Bronchial epithelial cell (primary cell): ENCODE data around the gene COA8. TPM values are rescaled to one million over a fixed set of nuclear protein-coding genes. Genes with fewer than 3 reads are reported as not detected.
"Not testable (repeated sequence)": the region's sequence is repeated elsewhere in the genome, so short reads cannot be mapped to it uniquely, and the experiment has no call there.

Experiments used
- DNase-seq: peaks from one replicate; pipeline ENCODE4 v3.0.0-alpha.2; 2010; ENCODE audit warnings: low read depth
- FAIRE-seq: peaks from 2 replicates; lab custom pipeline; 2011; peaks lifted over from hg19 to GRCh38; lab: Jason Lieb, UNC
- H3K27me3 ChIP-seq: 2 replicates; pipeline ENCODE4 v1.5.1; 2011; ENCODE audit warnings: low read length; ENCODE audit not compliant: control insufficient read depth, insufficient read depth
- H3K36me3 ChIP-seq: 2 replicates; pipeline ENCODE4 v1.5.1; 2011; ENCODE audit warnings: low read length; ENCODE audit not compliant: control insufficient read depth, insufficient read depth
- H3K4me3 ChIP-seq: 2 replicates; pipeline ENCODE4 v1.5.1; 2011; ENCODE audit warnings: mild to moderate bottlenecking, low read depth, low read length, control low read depth
- total RNA-seq: library from RNA; depleted of rRNA; stranded (reverse); fragments of >200 nt; gene quantifications from 2 replicates; pipeline ENCODE4 v1.2.1, GENCODE V29; 2014
- TF ChIP-seq, protein P1 (sequence below): IDR thresholded peaks from 2 replicates; pipeline ENCODE4 v1.5.1; 2011; ENCODE audit warnings: mild to moderate bottlenecking, moderate library complexity, low read length, control low read depth, inconsistent platforms; ENCODE audit not compliant: insufficient read depth, severe bottlenecking

COA8 gene
- total RNA-seq, 1 donor from 2014 or later, result 17.4 TPM

GRCh38 chr14:103606963-103607668 lies 44.4 kb downstream of the COA8 start:
- H3K27me3 ChIP-seq, result no peaks in the 10 kb centered on the region
- FAIRE-seq (no peak), DNase-seq (peak; percentile 10)
- TF ChIP-seq, protein P1, sequence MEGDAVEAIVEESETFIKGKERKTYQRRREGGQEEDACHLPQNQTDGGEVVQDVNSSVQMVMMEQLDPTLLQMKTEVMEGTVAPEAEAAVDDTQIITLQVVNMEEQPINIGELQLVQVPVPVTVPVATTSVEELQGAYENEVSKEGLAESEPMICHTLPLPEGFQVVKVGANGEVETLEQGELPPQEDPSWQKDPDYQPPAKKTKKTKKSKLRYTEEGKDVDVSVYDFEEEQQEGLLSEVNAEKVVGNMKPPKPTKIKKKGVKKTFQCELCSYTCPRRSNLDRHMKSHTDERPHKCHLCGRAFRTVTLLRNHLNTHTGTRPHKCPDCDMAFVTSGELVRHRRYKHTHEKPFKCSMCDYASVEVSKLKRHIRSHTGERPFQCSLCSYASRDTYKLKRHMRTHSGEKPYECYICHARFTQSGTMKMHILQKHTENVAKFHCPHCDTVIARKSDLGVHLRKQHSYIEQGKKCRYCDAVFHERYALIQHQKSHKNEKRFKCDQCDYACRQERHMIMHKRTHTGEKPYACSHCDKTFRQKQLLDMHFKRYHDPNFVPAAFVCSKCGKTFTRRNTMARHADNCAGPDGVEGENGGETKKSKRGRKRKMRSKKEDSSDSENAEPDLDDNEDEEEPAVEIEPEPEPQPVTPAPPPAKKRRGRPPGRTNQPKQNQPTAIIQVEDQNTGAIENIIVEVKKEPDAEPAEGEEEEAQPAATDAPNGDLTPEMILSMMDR, result no peak
- no peak overlapping the region for H3K4me3 ChIP-seq
- H3K36me3 ChIP-seq, result no peaks in the 10 kb centered on the region

DNA sequence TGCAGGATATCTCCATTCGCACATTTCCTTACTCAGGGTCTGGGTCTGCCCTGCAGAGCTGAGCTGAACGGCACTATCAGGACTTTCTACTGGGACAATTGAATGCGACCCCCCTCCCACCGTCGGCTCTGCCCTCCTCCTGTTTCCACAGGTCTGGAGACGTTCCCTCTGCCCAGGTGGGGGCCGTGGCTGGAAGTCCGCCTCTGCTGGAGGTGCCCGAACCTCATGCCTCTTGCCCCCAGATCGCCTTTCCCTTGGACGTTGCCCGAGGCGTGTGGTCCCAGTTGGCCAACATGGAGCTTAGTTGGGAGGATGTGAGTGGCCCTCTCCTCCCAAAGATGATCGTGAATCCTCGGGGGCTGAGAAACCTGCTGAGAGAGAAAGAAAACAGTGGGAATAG lies 45.1 kb downstream of the COA8 start:
- no peaks in the 10 kb centered on the region for H3K36me3 ChIP-seq
- no peaks in the 10 kb centered on the region for H3K27me3 ChIP-seq
- DNase-seq, result no peak
- no peak overlapping the region for H3K4me3 ChIP-seq
- FAIRE-seq, result no peak
- TF ChIP-seq, protein P1, result no peak

DNA sequence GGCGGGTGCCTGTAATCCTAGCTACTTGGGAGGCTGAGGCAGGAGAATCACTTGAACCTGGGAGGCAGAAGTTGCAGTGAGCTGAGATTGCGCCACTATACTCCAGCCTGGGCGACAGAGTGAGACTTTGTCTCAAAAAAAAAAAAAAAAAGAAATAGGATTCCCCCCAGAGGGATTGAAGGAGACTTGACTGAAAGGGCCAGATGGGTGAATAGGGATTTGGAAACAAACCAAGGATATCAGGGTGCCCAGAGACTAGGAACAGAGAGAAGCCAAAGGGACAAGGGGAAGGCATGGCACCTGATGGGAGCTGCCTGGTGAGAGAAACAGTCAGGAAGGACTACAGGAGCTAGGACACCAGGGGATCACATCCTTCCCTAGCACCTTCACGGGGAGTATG lies 46.3 kb downstream of the COA8 start:
- not testable (repeated sequence) for H3K36me3 ChIP-seq, DNase-seq, H3K4me3 ChIP-seq, H3K27me3 ChIP-seq, FAIRE-seq

DNA sequence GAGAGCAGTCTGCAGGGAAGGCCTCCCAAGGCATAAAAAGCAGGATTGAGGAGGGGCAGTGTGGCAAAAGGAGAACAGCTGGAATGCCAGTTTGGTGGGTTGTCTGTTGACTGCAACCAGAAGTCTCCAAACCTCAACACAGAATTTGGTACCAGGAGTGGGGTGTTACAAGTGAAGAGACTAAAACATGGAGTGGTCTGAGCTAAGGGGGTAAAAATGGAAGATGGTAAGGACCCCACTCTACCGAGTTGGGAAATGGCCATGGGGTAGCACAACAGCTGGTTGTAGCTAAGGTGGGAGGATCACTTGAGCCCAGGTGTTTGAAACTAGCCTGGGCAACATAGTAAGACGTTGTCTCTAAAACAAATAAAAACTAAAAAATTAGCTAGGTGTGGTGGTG lies 48.5 kb downstream of the COA8 start:
- TF ChIP-seq, protein P1, result no peak

GRCh38 chr14:103613517-103613916 lies 50.8 kb downstream of the COA8 start:
- no peak for FAIRE-seq
- TF ChIP-seq, protein P1, result no peak
- Histone ChIP-seq H3K4me3 (no peak overlapping the region), H3K36me3 (no peaks in the 10 kb centered on the region), H3K27me3 (no peaks in the 10 kb centered on the region)
- DNase-seq, result no peak

More for the DNA sequence above, 48.5 kb downstream of the COA8 start:
- Histone ChIP-seq H3K27me3 (no peaks in the 10 kb centered on the region), H3K36me3 (no peaks in the 10 kb centered on the region), H3K4me3 (no peak overlapping the region)
- DNase-seq (no peak), FAIRE-seq (no peak)

DNA sequence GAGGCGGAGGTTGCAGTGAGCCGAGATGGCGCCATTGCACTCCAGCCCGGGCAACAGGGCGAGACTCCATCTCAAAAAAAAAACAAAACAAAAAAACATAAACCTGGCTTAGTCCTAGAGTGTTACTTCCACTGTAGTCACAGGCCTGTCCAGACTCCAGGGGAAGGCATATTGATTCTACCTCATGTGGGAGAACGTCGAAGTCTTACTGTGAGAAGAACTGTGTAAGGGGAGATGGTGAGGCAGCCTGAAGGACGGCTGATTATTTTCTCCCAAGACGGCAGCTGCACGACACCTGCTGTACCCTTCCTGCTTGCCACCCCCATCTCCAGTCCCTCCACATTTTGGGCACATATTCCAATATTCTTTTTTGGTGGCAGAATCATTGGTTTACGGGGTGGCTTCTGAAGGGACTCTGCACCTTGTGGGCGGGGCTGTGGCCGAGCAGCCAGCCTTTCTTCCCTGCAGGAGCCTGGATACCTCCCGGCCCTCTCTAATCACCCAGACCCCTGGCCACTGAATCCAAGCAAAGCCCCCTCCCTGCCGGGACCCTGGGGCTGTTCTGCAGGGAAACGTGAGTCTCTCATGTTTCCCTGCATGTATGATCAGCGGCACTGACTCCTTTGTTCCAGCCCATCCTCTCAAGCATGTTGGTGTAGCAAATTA lies 54.0 kb downstream of the COA8 start:
- FAIRE-seq, result no peak
- Histone ChIP-seq H3K36me3 (no peaks in the 10 kb centered on the region), H3K4me3 (no peak overlapping the region), H3K27me3 (no peaks in the 10 kb centered on the region)
- TF ChIP-seq, protein P1, result no peak
- no peak for DNase-seq
